ENCODE measurements around the gene PLXND1.

Gene PLXND1

GRCh38 chr3:129621626-129622225 is 15.2 kb upstream of the PLXND1 start:
- peaks cover 36% of the 10 kb centered on the region for H3K4me1 ChIP-seq (ENCODE audit: insufficient read depth, insufficient read length)
- H3K36me3 ChIP-seq (ENCODE audit: insufficient read depth, insufficient read length, low read length): no peaks in the 10 kb centered on the region
- H3K9ac ChIP-seq (ENCODE audit: insufficient read length, low read depth): peak overlapping the region; percentile 52
- TF ChIP-seq YY1 (IDR thresholded peaks at IDR 0.05; ENCODE audit: insufficient read depth, insufficient read length) (no peak), SUZ12 (IDR thresholded peaks at IDR 0.05; ENCODE audit: extremely low read depth, insufficient read depth, insufficient read length) (no peak), ZNF274 (IDR thresholded peaks at IDR 0.05; ENCODE audit: low read depth, low read length) (no peak)
- H3K9me3 ChIP-seq (ENCODE audit: insufficient read depth, low read length): no peaks in the 10 kb centered on the region
- DNase-seq (ENCODE audit: low read depth, low spot score): no peak
- no peaks in the 10 kb centered on the region for H3K27me3 ChIP-seq (ENCODE audit: insufficient read depth, insufficient read length)
- no peak overlapping the region for H3K4me3 ChIP-seq (ENCODE audit: insufficient read length, low read depth)

- H3K9ac ChIP-seq (ENCODE audit: insufficient read length, low read depth): no peak overlapping the region
- peaks cover 41% of the 10 kb centered on the region for H3K4me1 ChIP-seq (ENCODE audit: insufficient read depth, insufficient read length)
- no peaks in the 10 kb centered on the region for H3K9me3 ChIP-seq (ENCODE audit: insufficient read depth, low read length)
- H3K36me3 ChIP-seq (ENCODE audit: insufficient read depth, insufficient read length, low read length): no peaks in the 10 kb centered on the region
- no peaks in the 10 kb centered on the region for H3K27me3 ChIP-seq (ENCODE audit: insufficient read depth, insufficient read length)
- DNase-seq (ENCODE audit: low read depth, low spot score): no peak
- no peak for TF ChIP-seq ZNF274 (IDR thresholded peaks at IDR 0.05; ENCODE audit: low read depth, low read length)
- TF ChIP-seq YY1 (IDR thresholded peaks at IDR 0.05; ENCODE audit: insufficient read depth, insufficient read length): no peak
- TF ChIP-seq SUZ12 (IDR thresholded peaks at IDR 0.05; ENCODE audit: extremely low read depth, insufficient read depth, insufficient read length): no peak
- H3K4me3 ChIP-seq (ENCODE audit: insufficient read length, low read depth): no peak overlapping the region
Measured at GRCh38 chr3:129620828-129621559, 14.5 kb upstream of the PLXND1 start.

- H3K4me1 ChIP-seq (ENCODE audit: insufficient read depth, insufficient read length): peaks cover 34% of the 10 kb centered on the region
- no peaks in the 10 kb centered on the region for H3K27me3 ChIP-seq (ENCODE audit: insufficient read depth, insufficient read length)
- no peaks in the 10 kb centered on the region for H3K36me3 ChIP-seq (ENCODE audit: insufficient read depth, insufficient read length, low read length)
- no peak overlapping the region for H3K4me3 ChIP-seq (ENCODE audit: insufficient read length, low read depth)
- peak overlapping the region; percentile 13 for H3K9ac ChIP-seq (ENCODE audit: insufficient read length, low read depth)
- no peak for DNase-seq (ENCODE audit: low read depth, low spot score)
- no peaks in the 10 kb centered on the region for H3K9me3 ChIP-seq (ENCODE audit: insufficient read depth, low read length)
- no peak for TF ChIP-seq YY1 (IDR thresholded peaks at IDR 0.05; ENCODE audit: insufficient read depth, insufficient read length)
- TF ChIP-seq ZNF274 (IDR thresholded peaks at IDR 0.05; ENCODE audit: low read depth, low read length): no peak
- no peak for TF ChIP-seq SUZ12 (IDR thresholded peaks at IDR 0.05; ENCODE audit: extremely low read depth, insufficient read depth, insufficient read length)
Measured at GRCh38 chr3:129619726-129620162, 13.3 kb upstream of the PLXND1 start.

GRCh38 chr3:129618901-129619671 is 12.6 kb upstream of the PLXND1 start:
- H3K4me3 ChIP-seq (ENCODE audit: insufficient read length, low read depth): no peak overlapping the region
- TF ChIP-seq YY1 (IDR thresholded peaks at IDR 0.05; ENCODE audit: insufficient read depth, insufficient read length) (no peak), ZNF274 (IDR thresholded peaks at IDR 0.05; ENCODE audit: low read depth, low read length) (no peak)
- no peaks in the 10 kb centered on the region for H3K9me3 ChIP-seq (ENCODE audit: insufficient read depth, low read length)
- no peaks in the 10 kb centered on the region for H3K27me3 ChIP-seq (ENCODE audit: insufficient read depth, insufficient read length)
- peak overlapping the region; percentile 13 for H3K9ac ChIP-seq (ENCODE audit: insufficient read length, low read depth)
- peaks cover 34% of the 10 kb centered on the region for H3K4me1 ChIP-seq (ENCODE audit: insufficient read depth, insufficient read length)
- no peak for DNase-seq (ENCODE audit: low read depth, low spot score)
- no peaks in the 10 kb centered on the region for H3K36me3 ChIP-seq (ENCODE audit: insufficient read depth, insufficient read length, low read length)

- no peak for DNase-seq (ENCODE audit: low read depth, low spot score)
- Histone ChIP-seq H3K9ac (ENCODE audit: insufficient read length, low read depth) (no peak overlapping the region), H3K36me3 (ENCODE audit: insufficient read depth, insufficient read length, low read length) (no peaks in the 10 kb centered on the region), H3K27me3 (ENCODE audit: insufficient read depth, insufficient read length) (no peaks in the 10 kb centered on the region), H3K4me1 (ENCODE audit: insufficient read depth, insufficient read length) (peaks cover 30% of the 10 kb centered on the region), H3K9me3 (ENCODE audit: insufficient read depth, low read length) (no peaks in the 10 kb centered on the region), H3K4me3 (ENCODE audit: insufficient read length, low read depth) (no peak overlapping the region)
- TF ChIP-seq YY1 (IDR thresholded peaks at IDR 0.05; ENCODE audit: insufficient read depth, insufficient read length) (no peak), ZNF274 (IDR thresholded peaks at IDR 0.05; ENCODE audit: low read depth, low read length) (no peak), SUZ12 (IDR thresholded peaks at IDR 0.05; ENCODE audit: extremely low read depth, insufficient read depth, insufficient read length) (no peak)
Measured at GRCh38 chr3:129618186-129618820, 11.8 kb upstream of the PLXND1 start.

- Histone ChIP-seq H3K36me3 (ENCODE audit: insufficient read depth, insufficient read length, low read length) (no peaks in the 10 kb centered on the region), H3K27me3 (ENCODE audit: insufficient read depth, insufficient read length) (no peaks in the 10 kb centered on the region)
- no peak for DNase-seq (ENCODE audit: low read depth, low spot score)
Measured at GRCh38 chr3:129617381-129618185, 11.1 kb upstream of the PLXND1 start.

More at GRCh38 chr3:129617381-129618185, 11.1 kb upstream of the PLXND1 start:
- Histone ChIP-seq H3K4me3 (ENCODE audit: insufficient read length, low read depth) (no peak overlapping the region), H3K9ac (ENCODE audit: insufficient read length, low read depth) (no peak overlapping the region), H3K4me1 (ENCODE audit: insufficient read depth, insufficient read length) (peaks cover 30% of the 10 kb centered on the region), H3K9me3 (ENCODE audit: insufficient read depth, low read length) (no peaks in the 10 kb centered on the region)
- no peak for TF ChIP-seq ZNF274 (IDR thresholded peaks at IDR 0.05; ENCODE audit: low read depth, low read length)

All from NT2/D1 (cell line).